ENCODE data around the gene NEIL3.

NEIL3 gene

GRCh38 chr4:177309522-177310371, at the start of gene NEIL3:
Gene NEIL3, plus strand, starts transcription at chr4:177309874. Its CDS starts 80 bp downstream, at chr4:177309954.
- peak; percentile 95 for DNase-seq

GRCh38 chr4:177263818-177264217, 45.9 kb upstream of the NEIL3 start:
- DNase-seq = no peak

GRCh38 chr4:177264788-177265422, 44.8 kb upstream of the NEIL3 start:
- no peak for DNase-seq

GRCh38 chr4:177265729-177266128, 43.9 kb upstream of the NEIL3 start:
- no peak for DNase-seq

- no peak for DNase-seq
Observed at GRCh38 chr4:177266506-177266905, 43.2 kb upstream of the NEIL3 start.

- no peak for DNase-seq
Observed at GRCh38 chr4:177267911-177268310, 41.8 kb upstream of the NEIL3 start.

- no peak for DNase-seq
Observed at GRCh38 chr4:177271091-177271490, 38.6 kb upstream of the NEIL3 start.

GRCh38 chr4:177271915-177272766, 37.5 kb upstream of the NEIL3 start:
- DNase-seq = no peak

- DNase-seq = no peak
Observed at GRCh38 chr4:177275999-177276398, 33.7 kb upstream of the NEIL3 start.

- no peak for DNase-seq
Observed at GRCh38 chr4:177281351-177281909, 28.2 kb upstream of the NEIL3 start.

GRCh38 chr4:177282284-177282835, 27.3 kb upstream of the NEIL3 start:
- no peak for DNase-seq

- no peak for DNase-seq
Observed at GRCh38 chr4:177283167-177283566, 26.5 kb upstream of the NEIL3 start.

- DNase-seq = no peak
Observed at GRCh38 chr4:177285953-177286352, 23.7 kb upstream of the NEIL3 start.

- no peak for DNase-seq
Observed at GRCh38 chr4:177287255-177287654, 22.4 kb upstream of the NEIL3 start.

- DNase-seq = no peak
Observed at GRCh38 chr4:177288335-177288734, 21.3 kb upstream of the NEIL3 start.

- DNase-seq = no peak
Observed at GRCh38 chr4:177290780-177291179, 18.9 kb upstream of the NEIL3 start.

- no peak for DNase-seq
Observed at GRCh38 chr4:177292171-177292570, 17.5 kb upstream of the NEIL3 start.

- DNase-seq = no peak
Observed at GRCh38 chr4:177293208-177294033, 16.3 kb upstream of the NEIL3 start.

- DNase-seq = no peak
Observed at GRCh38 chr4:177297785-177298391, 11.8 kb upstream of the NEIL3 start.

GRCh38 chr4:177301126-177301639, 8.5 kb upstream of the NEIL3 start:
- no peak for DNase-seq
